GM18520 (cell line): ENCODE measurements around the gene VWA3B.
"Not testable (repeated sequence)": the region's sequence is repeated elsewhere in the genome, so short reads cannot be mapped to it uniquely, and the experiment has no call there.

ENCODE experiments used
- ATAC-seq: cut with Tn5 transposase; IDR thresholded peaks from one replicate; pipeline ENCODE4 v1.9.1; 2021; ENCODE audit not compliant: unreplicated experiment

Gene VWA3B

DNA sequence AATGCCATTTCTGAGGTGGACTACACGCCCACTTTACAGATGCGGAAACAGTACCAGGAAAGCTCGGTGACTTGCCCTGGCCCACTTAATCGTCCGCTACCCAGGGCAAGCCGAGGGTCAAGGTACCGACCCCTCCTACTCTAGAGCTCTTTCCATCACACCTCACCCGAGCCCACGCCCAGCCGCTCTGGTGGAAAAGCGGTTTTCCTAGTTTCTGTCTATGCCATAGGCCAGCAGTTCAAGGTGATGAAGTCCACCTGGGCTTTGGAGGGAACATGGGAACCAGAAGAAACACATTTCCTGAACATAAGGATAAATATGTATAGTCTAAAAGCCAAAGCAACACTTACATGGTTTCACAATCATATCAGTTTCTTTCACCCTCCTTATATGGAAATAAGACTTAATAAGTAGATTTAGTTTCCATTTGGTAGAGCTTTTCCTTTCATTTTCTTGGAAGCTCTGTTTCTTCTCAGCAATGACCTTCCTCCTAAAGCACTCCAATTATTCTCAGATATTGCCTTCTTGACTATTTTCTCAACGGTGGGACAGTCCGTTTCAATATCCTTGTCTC, 567 bp downstream of the VWA3B start:
- no peak for ATAC-seq

DNA sequence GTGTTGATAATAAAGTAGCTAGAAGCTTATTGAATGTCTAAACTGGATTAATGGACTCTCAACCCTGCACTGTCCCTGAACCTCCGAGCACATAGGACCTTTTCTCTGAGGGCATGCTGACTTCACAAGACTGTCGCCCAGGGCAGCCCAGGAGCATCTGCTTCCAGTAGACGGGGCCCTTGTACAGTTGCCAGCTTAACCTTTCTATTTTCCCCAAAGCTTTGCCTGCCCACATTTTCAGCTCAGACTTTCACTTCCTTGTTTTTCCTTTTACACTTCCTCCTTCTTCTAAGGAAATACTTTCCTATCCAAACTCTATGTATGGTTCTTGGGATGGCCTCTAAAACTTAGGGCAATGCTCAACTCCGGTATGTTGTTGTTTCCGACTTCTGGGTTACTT, 1.3 kb downstream of the VWA3B start:
- no peak for ATAC-seq

GRCh38 chr2:98089941-98090340, 3.0 kb downstream of the VWA3B start:
- ATAC-seq: no peak

- ATAC-seq: no peak
Observed at GRCh38 chr2:98090951-98091350, 4.0 kb downstream of the VWA3B start.

DNA sequence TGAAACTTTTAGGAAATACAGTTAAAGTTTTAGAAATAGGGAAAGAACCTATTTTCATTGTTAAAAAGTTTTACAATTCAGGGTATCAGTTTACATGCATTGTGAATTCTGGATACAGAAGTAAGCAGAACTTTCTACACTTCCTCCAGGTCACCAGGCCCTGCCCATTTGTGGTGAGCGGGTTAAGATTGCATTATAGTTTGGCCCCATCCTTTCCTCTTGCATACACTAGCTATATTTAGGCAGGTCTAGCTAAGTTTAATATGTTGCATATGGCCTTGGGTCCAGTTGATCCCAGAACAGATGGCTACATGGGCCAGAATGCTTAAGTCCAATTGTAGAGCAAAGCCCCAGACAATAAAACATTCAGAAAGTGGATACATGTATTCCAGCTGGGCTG, 4.8 kb downstream of the VWA3B start:
- ATAC-seq: no peak

DNA sequence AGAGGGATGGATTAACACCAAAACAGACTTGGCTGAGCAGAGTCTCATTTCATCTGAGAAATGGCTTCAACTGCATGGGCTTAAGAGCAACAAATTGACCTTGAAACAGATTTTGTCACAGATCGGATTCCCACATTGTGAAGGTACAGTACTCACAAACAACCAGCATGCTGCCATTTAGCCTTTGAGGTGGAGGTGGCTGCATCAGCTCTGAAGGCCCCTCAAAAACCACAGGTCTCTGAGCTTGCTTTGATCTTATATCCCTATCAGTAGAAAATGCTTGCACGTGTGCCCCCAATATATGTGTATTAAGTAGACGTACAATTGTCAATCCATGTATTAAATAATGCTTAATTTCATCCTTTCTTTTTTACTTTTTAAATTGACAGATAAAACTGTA, 6.2 kb downstream of the VWA3B start:
- no peak for ATAC-seq

DNA sequence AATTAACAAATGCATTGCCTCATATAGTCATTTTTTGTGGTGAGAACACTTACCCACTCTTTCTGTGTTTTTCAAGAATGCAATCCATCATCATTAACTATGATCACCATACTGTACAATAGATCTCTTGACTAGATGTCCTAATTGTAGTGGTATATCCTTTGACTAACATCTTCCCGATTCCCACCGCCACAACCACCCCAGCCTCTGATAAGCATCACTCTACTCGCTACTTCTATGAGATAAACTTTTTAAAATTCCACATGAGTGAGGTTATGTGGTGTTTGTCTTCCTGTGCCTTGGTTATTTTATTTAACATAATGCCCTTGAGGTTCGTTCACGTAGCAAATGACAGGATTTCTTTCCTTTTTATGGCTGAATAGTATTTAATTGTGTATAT, 6.6 kb downstream of the VWA3B start:
- no peak for ATAC-seq

- no peak for ATAC-seq
Observed at GRCh38 chr2:98099939-98100743, 13.2 kb downstream of the VWA3B start.

- not testable (repeated sequence) for ATAC-seq
Observed at GRCh38 chr2:98102315-98102714, 15.3 kb downstream of the VWA3B start.

- ATAC-seq: no peak
Observed at GRCh38 chr2:98102878-98103277, 15.9 kb downstream of the VWA3B start.

DNA sequence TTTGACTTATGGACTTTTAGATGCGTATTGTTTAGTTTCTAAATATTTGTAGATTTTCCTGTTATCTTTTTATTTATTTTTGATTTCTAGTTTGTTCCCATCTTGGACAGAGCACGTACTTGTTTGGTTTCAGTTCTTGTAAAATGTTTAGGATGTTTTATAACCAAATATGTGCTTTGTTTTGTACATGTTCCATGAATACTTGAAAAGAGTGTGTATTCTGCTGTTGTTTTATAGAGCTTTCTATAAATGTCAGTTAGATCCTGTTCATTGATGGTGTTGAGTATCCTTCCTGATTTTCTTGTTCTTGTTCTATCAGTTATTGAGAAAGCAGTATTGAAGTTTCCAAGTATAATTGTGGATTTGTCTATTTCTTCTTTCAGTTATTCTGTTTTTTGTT, 21.1 kb downstream of the VWA3B start:
- no peak for ATAC-seq

- ATAC-seq: no peak
Observed at GRCh38 chr2:98110741-98111140, 23.8 kb downstream of the VWA3B start.

DNA sequence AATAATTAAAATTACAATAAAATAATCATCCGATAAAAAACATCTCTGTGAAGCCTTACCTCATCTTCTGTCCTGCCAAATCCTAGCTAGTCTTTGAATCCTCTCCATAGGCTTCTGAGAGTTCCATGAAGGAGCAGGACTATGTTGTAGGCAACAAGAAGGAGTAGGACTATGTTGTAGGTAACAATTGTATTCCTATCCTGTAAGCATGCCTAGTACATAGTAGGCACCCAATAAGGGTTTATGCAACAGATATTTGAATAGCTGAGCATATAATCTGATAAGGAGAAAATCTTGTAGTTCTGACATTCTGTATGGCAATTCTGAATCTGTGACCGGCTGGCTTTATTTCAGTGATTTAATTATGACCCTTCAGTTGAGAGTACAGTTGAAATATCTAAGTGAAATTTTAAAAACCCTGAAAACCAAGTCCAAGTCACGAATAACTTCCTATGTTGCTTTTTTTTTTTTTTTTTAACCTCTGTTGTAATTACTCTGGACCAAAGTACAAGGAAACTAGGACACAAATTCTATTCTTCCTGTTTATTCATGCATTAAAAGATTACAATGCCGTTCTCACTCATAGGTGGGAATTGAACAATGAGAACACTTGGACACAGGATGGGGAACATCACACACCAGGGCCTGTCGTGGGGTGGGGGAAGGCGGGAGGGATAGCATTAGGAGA, 27.8 kb downstream of the VWA3B start:
- ATAC-seq: no peak

DNA sequence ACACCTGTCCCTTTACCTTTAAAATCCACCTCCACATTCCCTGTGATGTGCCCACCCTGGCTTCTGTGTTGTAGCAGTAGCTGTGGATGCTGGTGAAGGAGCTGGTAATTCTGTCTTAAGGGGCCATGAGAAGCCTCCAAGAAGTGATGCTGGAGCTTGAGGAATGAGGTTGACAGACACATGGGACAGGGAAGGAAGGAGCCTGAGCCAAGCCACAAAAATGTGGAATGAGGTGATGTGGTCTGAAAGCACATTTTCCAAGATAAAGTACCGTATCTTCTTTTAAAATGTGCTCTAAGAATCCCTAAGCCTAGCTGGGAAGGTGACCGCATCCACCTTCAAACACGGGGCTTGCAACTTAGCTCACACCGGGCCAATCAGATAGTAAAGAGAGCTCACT, 31.2 kb downstream of the VWA3B start:
- ATAC-seq: no peak

DNA sequence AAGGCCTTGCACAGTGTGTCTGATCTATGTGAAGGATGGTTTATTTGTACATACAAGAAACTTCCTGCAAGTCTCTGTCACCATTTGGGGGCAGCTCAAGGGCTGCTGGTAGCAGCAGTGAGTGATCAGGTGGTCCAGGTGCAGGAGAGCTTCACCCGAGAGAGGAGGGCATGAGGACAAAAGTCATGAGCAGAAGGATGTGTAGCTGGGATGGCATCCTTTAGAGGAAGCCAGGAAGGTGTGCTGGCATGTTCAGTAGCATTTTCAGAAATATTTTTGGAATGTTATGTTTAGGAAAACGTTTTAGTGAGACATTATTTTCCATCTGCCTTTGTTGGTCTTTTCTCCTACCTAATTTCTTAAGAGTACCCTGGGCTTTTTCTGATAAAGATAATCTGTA, 31.9 kb downstream of the VWA3B start:
- ATAC-seq: no peak

GRCh38 chr2:98121149-98121548, 34.2 kb downstream of the VWA3B start:
- ATAC-seq: no peak

GRCh38 chr2:98122524-98122923, 35.6 kb downstream of the VWA3B start:
- ATAC-seq: no peak

GRCh38 chr2:98123286-98123685, 36.3 kb downstream of the VWA3B start:
- no peak for ATAC-seq

DNA sequence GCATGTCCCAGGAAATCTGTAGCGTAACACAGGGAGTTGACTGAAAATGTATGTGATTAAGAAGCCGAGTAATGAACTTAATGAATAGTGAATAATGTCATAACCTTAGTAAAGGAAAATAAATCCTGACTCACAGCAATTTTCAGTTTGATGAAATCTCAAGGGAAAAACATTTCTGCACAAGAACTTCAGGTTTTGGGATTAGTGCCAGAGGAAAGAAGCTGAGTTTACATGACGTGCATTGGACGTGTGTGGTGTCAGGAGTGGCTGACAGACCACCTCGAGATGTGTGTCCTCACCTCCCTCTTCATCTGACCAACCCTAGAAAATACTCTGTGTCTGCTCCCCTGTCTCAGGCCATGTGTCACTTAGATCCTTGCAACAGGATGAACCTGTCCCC, 39.1 kb downstream of the VWA3B start:
- ATAC-seq: no peak

DNA sequence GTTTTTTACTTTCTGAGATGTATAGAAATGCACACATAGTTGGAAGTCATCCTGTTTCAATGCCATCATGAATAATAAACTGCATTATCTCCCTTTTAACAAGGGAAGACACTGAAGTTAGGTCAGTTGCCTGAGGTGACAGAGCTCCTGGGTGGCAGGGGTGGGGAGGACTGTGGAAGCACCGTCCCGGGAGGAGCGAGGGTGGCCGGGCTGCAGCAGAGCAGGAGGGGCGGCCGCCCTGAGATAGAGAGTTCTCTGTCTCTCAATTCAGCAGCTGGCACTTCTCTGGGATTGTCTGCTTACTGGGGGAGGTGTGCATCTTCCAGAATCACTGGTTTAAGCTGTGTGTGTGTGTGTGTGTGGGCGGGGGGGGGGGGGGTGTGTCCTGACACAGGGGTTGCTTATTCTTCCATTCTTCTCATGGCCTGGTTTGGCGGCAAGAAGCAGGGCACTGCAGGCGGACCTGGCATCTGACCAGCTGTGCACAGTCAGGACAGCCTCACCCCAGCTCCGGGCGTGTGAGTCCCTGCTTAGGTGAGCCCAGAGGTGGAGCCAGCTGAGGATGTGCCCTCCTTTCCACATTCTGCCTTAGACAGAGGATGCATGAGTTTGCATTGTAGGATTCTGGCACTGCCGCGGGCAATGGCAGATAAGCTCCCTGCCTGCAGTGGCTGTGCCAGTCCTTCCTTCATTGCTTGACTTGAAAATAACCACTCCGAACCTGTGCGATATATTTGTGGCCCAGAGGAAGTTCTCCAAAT, 40.4 kb downstream of the VWA3B start:
- no peak for ATAC-seq

DNA sequence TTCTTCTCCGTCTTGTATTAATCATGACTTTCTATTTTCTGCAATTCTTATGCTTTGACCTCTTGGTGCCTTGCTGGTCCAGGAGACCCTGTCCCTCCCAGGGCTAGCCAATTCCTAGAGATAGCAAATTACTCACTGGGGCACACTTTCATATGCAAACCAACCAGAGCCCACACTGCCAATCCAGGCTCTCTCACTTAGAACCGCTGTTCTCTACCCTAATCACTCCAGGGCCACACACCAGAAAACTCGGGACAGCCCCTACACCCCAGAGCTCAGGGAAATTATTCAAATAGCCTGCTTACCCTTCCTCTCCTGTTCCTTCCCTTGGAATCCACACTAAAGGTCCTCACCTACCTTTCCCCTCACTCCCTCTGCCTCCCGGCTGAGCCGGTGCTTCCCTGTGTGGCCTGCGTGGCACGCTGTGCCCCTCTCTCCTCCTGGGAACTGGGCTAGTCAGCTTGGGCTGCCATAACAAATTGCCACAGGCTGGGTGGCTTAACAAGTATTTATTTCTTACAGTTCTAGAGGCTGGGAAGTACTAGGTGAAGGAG, 41.7 kb downstream of the VWA3B start:
- no peak for ATAC-seq
